Effector memory CD8-positive, alpha-beta T cell (primary cell): Measurements from ENCODE around the gene COL9A2.

Experiments
- ATAC-seq: fragments of 150-1000 bp; cut with Tn5 transposase; replicated peaks from 2 replicates; pipeline ENCODE4 v1.10.0; 2021; ENCODE audit warnings: mild to moderate bottlenecking, moderate library complexity
- DNase-seq, 3 experiments: peaks; one replicate each; pipeline ENCODE4 v3.0.0; 2021
- H3K27ac Mint-ChIP-seq, 2 donors: one replicate each; pipeline ENCODE4 v1.8.0; 2022; ENCODE audit warnings: mild to moderate bottlenecking in 2 of 2, mixed read lengths in 2 of 2, moderate library complexity in 2 of 2
- H3K27me3 Mint-ChIP-seq, 2 donors: one replicate each; pipeline ENCODE4 v1.8.0; 2022; ENCODE audit warnings: mixed read lengths in 2 of 2
- H3K36me3 Mint-ChIP-seq: one replicate; pipeline ENCODE4 v1.8.0; 2022; ENCODE audit warnings: mild to moderate bottlenecking, moderate library complexity, mixed read lengths; ENCODE audit not compliant: insufficient read depth
- H3K4me1 Mint-ChIP-seq, 2 donors: one replicate each; pipeline ENCODE4 v1.8.0; 2022; ENCODE audit warnings: low read depth in 2 of 2, mixed read lengths in 2 of 2
- H3K4me3 Mint-ChIP-seq, 2 donors: one replicate each; pipeline ENCODE4 v1.8.0; 2022; ENCODE audit warnings: mild to moderate bottlenecking in 2 of 2, mixed read lengths in 2 of 2, moderate library complexity in 2 of 2
- H3K9me3 Mint-ChIP-seq, 2 donors: one replicate each; pipeline ENCODE4 v1.8.0; 2022; ENCODE audit warnings: mixed read lengths in 2 of 2

COL9A2 gene

DNA sequence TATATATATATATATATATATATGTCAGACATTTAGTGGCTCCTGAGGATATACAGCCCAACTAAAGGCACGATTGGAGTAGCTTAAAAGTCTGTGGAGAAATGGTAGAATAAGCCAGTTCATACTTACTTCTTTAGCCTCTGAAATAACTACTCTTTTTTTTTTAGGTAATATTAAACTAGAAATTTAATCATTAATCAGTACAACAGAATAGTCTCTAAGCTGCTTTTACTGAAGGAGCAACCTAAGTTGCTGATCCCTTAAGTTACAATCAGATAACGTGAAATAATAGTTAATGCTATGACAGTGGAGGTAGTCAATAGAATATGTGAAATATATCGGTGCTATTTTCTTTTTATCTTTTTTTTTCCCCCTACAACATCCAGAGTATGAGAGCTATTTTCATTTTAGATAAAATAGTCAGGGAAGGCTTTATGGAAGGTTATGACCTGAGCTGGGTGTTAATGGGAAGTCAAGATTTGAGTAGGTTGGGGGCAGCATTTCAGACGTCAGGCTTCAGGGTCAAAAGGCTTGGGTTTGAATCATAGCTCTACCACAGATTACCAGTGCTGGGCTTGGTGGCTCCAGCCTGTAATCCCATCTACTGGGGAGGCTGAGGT, 43.4 kb downstream of the COL9A2 start:
- Mint-ChIP-seq H3K27me3 (no peaks in the 10 kb centered on the region), H3K4me3 (no peak overlapping the region), H3K4me1 (peaks cover 0 to 12% of the 10 kb centered on the region in 2 donors), H3K27ac (peak overlapping the region in 1 of 2 donors; percentile 70), H3K9me3 (no peaks in the 10 kb centered on the region), H3K36me3 (peaks cover 46% of the 10 kb centered on the region)
- no peak for ATAC-seq
- no peak for DNase-seq

DNA sequence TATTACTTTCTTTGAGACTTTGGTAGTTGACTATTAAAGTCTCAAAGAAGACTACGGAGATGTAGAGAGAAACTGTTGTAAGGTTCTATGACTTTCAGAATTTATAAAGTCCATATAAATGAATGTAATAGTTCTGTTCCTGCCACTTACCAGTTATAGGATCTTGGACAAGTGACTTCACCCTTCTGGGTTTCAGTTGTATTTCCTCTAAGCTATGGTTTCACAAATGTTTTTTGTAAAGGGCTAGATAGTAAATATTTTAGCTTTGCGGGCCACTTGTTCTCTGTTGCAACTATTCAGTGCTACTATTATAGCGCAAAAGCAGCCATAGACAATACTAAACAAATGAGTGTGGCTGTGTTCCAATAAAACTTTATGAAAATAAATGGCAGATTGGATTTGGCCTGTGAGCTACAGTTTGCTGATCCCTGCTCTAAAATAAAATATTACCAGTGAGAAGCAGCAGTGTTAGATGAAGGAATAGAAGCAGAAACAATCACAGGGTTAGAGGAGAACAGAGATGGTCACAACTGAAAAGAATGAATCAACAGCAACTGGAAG, 44.4 kb downstream of the COL9A2 start:
- H3K36me3 Mint-ChIP-seq, result peaks cover 51% of the 10 kb centered on the region
- no peak for DNase-seq
- peaks cover 0 to 12% of the 10 kb centered on the region in 2 donors for H3K4me1 Mint-ChIP-seq
- no peaks in the 10 kb centered on the region for H3K27me3 Mint-ChIP-seq
- H3K9me3 Mint-ChIP-seq, result no peaks in the 10 kb centered on the region
- peak overlapping the region in 1 of 2 donors; percentile 74 for H3K27ac Mint-ChIP-seq
- no peak for ATAC-seq
- no peak overlapping the region for H3K4me3 Mint-ChIP-seq

DNA sequence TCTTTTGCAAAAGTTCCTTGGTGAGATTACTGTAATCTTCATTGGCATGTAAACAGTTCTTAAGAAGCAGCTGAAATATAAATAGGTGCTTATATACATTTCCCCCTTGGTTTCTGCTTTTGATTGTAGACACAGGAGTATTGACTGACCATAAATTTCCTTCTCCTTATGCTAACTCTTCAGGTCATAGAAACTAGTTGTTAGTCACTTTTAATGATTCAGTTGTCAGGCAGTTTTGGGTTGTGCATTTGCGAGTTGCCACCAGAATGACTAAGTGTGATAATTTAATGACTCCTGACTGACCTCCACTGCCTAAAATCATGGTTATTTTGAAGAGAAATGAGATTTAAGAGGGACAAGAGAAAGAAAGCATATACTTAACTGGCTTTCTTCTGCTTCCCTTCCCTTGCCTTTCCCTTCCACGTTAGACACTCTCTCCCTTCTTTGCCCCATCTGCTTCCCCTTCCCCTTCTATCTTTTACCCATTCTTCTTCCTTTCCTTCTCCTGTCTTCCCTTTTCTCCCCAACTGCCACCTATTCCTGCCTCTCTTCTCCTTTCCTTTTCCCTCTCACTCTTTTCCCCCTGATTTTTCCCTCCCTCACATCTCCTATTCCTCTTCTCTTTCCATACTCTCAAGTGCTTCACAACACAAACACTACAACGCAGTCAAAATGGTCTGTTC, 46.8 kb downstream of the COL9A2 start:
- H3K4me3 Mint-ChIP-seq, result no peak overlapping the region
- peak overlapping the region; percentile 18 to 79 for H3K27ac Mint-ChIP-seq
- H3K27me3 Mint-ChIP-seq, result no peaks in the 10 kb centered on the region
- ATAC-seq (no peak), DNase-seq (no peak)
- peaks cover 0 to 12% of the 10 kb centered on the region in 2 donors for H3K4me1 Mint-ChIP-seq
- H3K9me3 Mint-ChIP-seq, result no peaks in the 10 kb centered on the region
- H3K36me3 Mint-ChIP-seq, result peaks cover 47% of the 10 kb centered on the region

DNA sequence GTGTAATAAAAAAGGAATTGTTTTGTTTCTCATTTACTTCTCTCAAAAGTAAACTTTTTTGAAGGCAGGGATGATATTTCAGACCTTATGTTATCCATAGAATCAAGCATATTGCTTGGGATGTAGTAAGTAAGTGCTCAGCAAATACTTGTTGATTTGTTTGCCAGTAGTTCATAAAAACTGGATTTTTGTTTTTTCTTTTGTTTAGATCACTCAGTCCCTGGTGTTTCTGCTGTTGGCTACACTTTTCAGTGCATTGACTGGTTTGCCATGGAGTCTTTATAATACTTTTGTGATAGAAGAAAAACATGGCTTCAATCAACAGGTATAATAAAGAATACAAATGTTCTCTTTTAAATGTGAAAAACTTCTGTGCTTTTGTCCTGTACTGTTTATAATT, 48.9 kb downstream of the COL9A2 start:
- Mint-ChIP-seq H3K27me3 (no peaks in the 10 kb centered on the region), H3K36me3 (peaks cover 61% of the 10 kb centered on the region), H3K4me3 (no peak overlapping the region), H3K9me3 (no peaks in the 10 kb centered on the region), H3K4me1 (peaks cover 0 to 9% of the 10 kb centered on the region in 2 donors), H3K27ac (no peak overlapping the region)
- DNase-seq (no peak), ATAC-seq (no peak)

DNA sequence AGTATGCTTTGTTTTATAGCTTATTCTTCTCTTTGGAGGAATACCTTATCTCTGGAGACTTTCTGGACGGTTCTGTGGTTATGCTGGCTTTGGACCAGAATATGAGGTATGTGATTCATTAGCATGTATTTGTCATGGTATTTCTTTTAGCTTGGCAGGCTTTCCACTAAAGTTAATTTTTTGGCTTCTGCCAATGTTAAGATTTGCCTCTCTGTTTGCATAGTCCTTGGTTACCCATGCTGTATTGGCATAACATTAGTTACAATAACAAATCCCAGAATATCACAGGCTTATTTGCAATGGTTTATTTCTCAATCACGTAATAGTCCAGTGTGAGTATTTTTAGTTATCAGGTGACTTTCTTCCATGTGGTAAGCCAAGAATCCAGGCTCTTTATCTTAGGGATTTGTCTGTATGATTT, 49.3 kb downstream of the COL9A2 start:
- no peak for ATAC-seq
- no peak for DNase-seq
- peaks cover 59% of the 10 kb centered on the region for H3K36me3 Mint-ChIP-seq

DNA sequence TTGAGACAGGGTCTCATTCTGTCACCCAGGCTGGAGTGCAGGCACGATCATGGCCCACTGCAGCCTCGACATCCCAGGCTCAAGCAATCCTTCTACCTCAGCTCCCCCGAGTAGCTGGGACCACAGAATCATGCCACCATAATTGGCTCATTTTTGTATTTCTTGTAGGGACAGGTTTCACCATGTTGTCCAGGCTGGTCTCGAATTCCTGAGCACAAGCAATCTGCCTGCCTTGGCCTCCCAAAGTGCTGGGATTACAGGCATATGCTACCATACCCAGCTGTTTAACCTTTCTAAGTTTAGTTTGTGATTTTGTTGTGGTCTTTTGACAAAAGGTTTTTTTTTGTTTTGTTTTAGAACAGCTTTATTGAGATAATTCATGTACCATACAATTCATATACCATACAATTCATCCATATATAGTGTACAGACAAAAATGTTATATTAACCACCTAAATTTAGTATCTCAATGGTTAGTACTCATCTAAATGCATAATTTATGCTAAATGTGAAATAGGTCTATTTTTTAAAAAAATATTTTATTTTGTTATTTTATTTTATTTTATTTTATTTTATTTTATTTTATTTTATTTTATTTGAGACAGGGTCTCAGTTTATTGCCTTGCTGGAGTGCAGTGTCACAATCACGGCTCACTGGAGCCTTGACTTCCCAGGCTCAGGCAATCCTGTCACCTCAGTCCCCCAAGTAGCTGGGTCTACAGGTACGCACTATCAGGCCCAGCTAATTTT, 50.1 kb downstream of the COL9A2 start:
- no peaks in the 10 kb centered on the region for H3K27me3 Mint-ChIP-seq
- no peak overlapping the region for H3K4me3 Mint-ChIP-seq
- no peak for ATAC-seq
- no peaks in the 10 kb centered on the region for H3K9me3 Mint-ChIP-seq
- H3K36me3 Mint-ChIP-seq, result peaks cover 59% of the 10 kb centered on the region
- H3K27ac Mint-ChIP-seq, result no peak overlapping the region
- peaks cover 5 to 11% of the 10 kb centered on the region in 2 donors for H3K4me1 Mint-ChIP-seq
- no peak for DNase-seq

More for the DNA sequence above, 49.3 kb downstream of the COL9A2 start:
- no peak overlapping the region for H3K27ac Mint-ChIP-seq
- H3K4me3 Mint-ChIP-seq, result no peak overlapping the region
- peaks cover 3 to 9% of the 10 kb centered on the region in 2 donors for H3K4me1 Mint-ChIP-seq
- H3K9me3 Mint-ChIP-seq, result no peaks in the 10 kb centered on the region
- no peaks in the 10 kb centered on the region for H3K27me3 Mint-ChIP-seq

DNA sequence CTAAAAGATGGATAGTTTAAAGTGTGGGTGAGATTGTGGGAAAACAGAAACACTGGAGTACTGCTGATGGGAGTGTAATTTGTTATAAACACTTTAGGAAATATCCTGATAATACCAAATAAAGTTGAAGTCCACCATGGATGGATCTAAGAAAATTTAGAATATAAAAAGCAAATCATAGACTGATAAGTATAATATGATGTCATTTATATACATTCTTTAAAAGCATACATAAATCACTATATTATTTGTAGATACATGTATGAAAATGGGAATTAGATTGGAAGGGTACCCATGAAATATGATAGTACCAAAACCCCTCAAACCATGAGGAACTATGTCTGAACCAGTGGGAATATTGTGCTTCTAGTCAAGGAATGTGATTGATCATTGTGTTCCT, 51.2 kb downstream of the COL9A2 start:
- Mint-ChIP-seq H3K36me3 (peaks cover 68% of the 10 kb centered on the region), H3K4me1 (peaks cover 5 to 11% of the 10 kb centered on the region in 2 donors), H3K27me3 (no peaks in the 10 kb centered on the region), H3K27ac (no peak overlapping the region), H3K4me3 (no peak overlapping the region), H3K9me3 (no peaks in the 10 kb centered on the region)
- ATAC-seq (no peak), DNase-seq (no peak)

DNA sequence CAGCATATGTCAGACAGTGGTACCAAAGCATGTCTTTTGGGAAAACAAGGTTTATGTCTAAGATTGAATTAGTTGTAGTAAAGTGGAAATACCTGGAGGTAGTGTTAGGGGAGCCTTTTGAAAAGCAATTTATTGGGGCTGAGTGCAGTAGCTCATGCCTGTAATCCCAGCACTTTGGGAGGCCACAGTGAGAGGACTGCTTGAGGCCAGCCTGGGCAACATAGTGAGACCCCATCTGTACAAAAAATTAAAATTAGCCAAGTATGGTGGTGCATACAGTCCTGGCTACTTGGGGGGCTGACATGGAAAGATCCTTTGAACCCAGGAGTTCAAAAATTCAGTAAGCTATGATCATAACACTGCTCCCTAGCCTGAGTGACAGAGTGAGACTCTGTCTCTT, 51.8 kb downstream of the COL9A2 start:
- no peak for DNase-seq
- Mint-ChIP-seq H3K4me1 (peaks cover 5 to 12% of the 10 kb centered on the region in 2 donors), H3K36me3 (peaks cover 70% of the 10 kb centered on the region)

DNA sequence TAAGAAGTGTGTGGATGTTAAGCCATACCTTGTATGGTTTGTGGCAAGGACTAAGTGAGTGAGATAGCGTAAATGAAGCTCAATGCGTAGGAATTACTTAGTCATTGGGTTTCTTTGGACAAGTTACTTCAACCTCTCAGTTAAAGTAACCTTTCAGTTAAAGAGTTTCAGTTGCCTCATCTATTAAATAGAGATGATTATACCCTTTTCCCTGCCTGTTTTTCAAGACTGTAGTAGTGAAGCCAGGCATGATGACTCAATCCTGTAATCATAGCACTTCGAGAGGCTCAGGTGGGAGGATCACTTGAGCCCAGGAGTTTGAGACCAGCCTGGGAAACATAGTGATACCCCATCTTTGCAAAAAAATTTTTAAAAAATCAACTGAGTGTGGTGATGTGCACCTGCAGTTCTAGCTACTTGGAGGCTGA, 52.7 kb downstream of the COL9A2 start:
- peaks cover 68% of the 10 kb centered on the region for H3K36me3 Mint-ChIP-seq
- ATAC-seq, result no peak
- no peak overlapping the region for H3K4me3 Mint-ChIP-seq
- peaks cover 5 to 18% of the 10 kb centered on the region in 2 donors for H3K4me1 Mint-ChIP-seq
- no peaks in the 10 kb centered on the region for H3K9me3 Mint-ChIP-seq
- H3K27ac Mint-ChIP-seq, result no peak overlapping the region
- no peaks in the 10 kb centered on the region for H3K27me3 Mint-ChIP-seq
- DNase-seq, result no peak

More for the DNA sequence above, 51.8 kb downstream of the COL9A2 start:
- Mint-ChIP-seq H3K4me3 (no peak overlapping the region), H3K27ac (no peak overlapping the region), H3K9me3 (no peaks in the 10 kb centered on the region), H3K27me3 (no peaks in the 10 kb centered on the region)
- ATAC-seq, result no peak

DNA sequence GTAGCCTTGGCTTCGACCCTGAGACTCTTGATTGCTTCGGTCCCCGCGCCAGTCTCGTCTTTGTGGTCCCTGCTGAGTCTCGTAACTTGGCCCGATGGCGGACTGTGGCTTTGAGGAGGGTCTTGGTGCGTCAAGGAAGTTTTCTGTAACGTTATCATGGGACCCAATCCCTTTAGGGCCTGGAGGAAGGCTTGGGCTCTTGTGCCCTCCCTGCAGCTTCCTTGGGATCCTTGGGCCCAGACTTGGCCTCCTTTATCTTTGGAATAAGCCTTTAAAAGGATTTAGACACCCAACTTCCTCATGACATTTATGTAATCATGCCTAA, 58.7 kb downstream of the COL9A2 start:
- H3K36me3 Mint-ChIP-seq, result peaks cover 56% of the 10 kb centered on the region
- peak overlapping the region; percentile 99 to 100 for H3K27ac Mint-ChIP-seq
- no peak for ATAC-seq
- H3K9me3 Mint-ChIP-seq, result no peaks in the 10 kb centered on the region
- no peak for DNase-seq
- H3K27me3 Mint-ChIP-seq, result no peaks in the 10 kb centered on the region
- H3K4me3 Mint-ChIP-seq, result peak overlapping the region; percentile 95 to 97
- H3K4me1 Mint-ChIP-seq, result peaks cover 8 to 30% of the 10 kb centered on the region in 2 donors

DNA sequence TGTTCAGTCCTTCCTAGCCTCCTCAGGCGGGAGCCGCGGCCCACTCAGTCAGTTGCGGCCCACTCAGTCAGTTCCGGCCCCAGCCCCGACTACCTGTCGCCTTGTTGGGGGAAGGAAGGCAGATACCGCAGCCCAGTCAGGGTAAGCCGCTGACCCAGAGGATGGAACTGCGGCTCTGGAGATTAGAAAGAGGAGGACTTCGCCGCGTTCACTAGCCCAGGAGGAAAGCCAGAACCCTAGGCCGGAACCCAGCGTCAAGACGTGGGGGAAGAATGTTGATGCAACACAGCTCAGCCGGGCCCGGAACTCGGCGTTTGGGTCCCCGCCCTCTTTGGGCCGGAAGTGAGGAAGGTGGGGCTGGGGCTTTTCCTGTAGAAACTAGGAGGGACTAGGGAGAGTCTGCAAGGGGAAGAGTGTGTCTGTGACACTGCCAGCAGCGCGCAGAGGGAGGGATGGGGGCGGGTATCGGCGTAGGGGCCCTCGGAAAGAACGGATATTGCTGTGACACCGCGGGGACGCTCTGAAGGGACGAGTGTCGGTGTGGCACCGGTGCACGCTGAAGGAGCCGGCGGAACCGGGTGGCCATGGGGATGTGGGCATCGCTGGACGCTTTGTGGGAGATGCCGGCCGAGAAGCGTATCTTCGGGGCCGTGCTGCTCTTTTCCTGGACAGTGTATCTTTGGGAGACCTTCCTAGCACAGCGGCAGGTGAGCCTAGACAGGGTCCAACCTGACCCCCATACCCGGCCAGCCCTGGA, 59.2 kb downstream of the COL9A2 start, which contains the start of gene ZMPSTE24:
ZMPSTE24 (plus strand) TSS at position 549 of the 757 bp plus-strand sequence; CDS start at position 585, 36 bp downstream.
- H3K4me3 Mint-ChIP-seq, result peak within 1 kb of the TSS; percentile 95 to 97
- ATAC-seq (peak; percentile 95), DNase-seq (peak; percentile 93 to 95 (median 93))
- no peaks in the 10 kb centered on the region for H3K27me3 Mint-ChIP-seq
- H3K9me3 Mint-ChIP-seq, result no peaks in the 10 kb centered on the region
- H3K36me3 Mint-ChIP-seq, result peaks cover 51% of the 10 kb centered on the region
- peak within 1 kb of the TSS; percentile 99 to 100 for H3K27ac Mint-ChIP-seq
- peaks cover 6 to 28% of the 10 kb centered on the region in 2 donors for H3K4me1 Mint-ChIP-seq

DNA sequence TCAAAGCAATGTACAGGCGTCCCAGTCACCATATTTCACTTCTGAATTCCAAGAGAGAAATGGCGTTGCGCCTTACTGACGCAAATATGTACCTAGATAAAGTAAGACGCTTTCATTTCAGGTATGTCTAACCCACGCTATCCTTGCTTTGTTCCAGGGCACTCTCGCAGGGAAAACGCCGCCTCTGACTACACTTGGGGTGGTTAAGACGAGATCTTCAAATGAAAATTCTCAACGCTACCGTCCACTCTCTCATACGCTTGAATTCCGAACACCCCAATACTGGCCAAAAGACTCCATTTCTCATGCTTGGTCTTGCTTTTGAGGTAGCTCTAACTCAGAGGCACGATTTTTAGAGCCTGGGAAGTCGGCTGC, 59.8 kb downstream of the COL9A2 start:
- Mint-ChIP-seq H3K4me1 (peaks cover 3 to 24% of the 10 kb centered on the region in 2 donors), H3K27me3 (no peaks in the 10 kb centered on the region), H3K27ac (peak overlapping the region; percentile 99 to 100), H3K4me3 (peak overlapping the region; percentile 95 to 97), H3K36me3 (peaks cover 47% of the 10 kb centered on the region), H3K9me3 (no peaks in the 10 kb centered on the region)
- no peak for DNase-seq
- no peak for ATAC-seq
